Measurements from ENCODE around the gene DNAJB6. TPM values are rescaled to one million over a fixed set of nuclear protein-coding genes. Genes with fewer than 3 reads are reported as not detected.

DNAJB6 gene
- total RNA-seq, 1 experiment from 2014 or later: 108 TPM

GRCh38 chr7:157335991-157336382, 817 bp upstream of the DNAJB6 start:
- no peaks in the 10 kb centered on the region for H3K9me3 ChIP-seq
- ChIA-PET CTCF (no interaction called here), POLR2A (interaction anchor here (0.6 to 1.2 kb wide), 3 partner anchors 16 to 64 kb away, joined by 3 to 4 read pairs (median 3); no protein-coding TSS in a partner anchor)
- TF ChIP-seq, protein P1, sequence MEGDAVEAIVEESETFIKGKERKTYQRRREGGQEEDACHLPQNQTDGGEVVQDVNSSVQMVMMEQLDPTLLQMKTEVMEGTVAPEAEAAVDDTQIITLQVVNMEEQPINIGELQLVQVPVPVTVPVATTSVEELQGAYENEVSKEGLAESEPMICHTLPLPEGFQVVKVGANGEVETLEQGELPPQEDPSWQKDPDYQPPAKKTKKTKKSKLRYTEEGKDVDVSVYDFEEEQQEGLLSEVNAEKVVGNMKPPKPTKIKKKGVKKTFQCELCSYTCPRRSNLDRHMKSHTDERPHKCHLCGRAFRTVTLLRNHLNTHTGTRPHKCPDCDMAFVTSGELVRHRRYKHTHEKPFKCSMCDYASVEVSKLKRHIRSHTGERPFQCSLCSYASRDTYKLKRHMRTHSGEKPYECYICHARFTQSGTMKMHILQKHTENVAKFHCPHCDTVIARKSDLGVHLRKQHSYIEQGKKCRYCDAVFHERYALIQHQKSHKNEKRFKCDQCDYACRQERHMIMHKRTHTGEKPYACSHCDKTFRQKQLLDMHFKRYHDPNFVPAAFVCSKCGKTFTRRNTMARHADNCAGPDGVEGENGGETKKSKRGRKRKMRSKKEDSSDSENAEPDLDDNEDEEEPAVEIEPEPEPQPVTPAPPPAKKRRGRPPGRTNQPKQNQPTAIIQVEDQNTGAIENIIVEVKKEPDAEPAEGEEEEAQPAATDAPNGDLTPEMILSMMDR (IDR thresholded peaks at IDR 0.05; ENCODE audit: insufficient read depth in 1 of 2, low read depth in 1 of 2, low read length in 1 of 2, severe bottlenecking in 1 of 2, unreplicated experiment in 1 of 2): no peak
- Mint-ChIP-seq H3K4me1 (ENCODE audit: low read depth, unreplicated experiment) (peaks cover 15% of the 10 kb centered on the region), H3K27me3 (ENCODE audit: insufficient read depth, unreplicated experiment) (no peaks in the 10 kb centered on the region), H3K4me3 (ENCODE audit: unreplicated experiment) (peak overlapping the region; percentile 93), H3K36me3 (ENCODE audit: insufficient read depth, unreplicated experiment) (peaks cover 33% of the 10 kb centered on the region), H3K27ac (ENCODE audit: unreplicated experiment) (peak overlapping the region; percentile 91), H3K9me3 (ENCODE audit: unreplicated experiment) (no peaks in the 10 kb centered on the region)
- DNase-seq: peak; percentile 40 to 41
- BruUV-seq (replicated peaks): TSS peak; percentile 83
- H3K36me3 ChIP-seq (ENCODE audit: control insufficient read depth, insufficient read depth, low read length): no peaks in the 10 kb centered on the region
- peaks cover 6% of the 10 kb centered on the region for H3K4me1 ChIP-seq
- H3K27me3 ChIP-seq (replicated peaks; ENCODE audit: control insufficient read depth, insufficient read depth, low read length): no peaks in the 10 kb centered on the region
- H3K4me3 ChIP-seq (ENCODE audit: low read depth, low read length): peak overlapping the region; percentile 80
- intact Hi-C loops (cut with micrococcal nuclease; ENCODE audit: unreplicated experiment): loop anchor here (2.0 kb wide), 1 partner anchor 57 kb away; no protein-coding TSS in a partner anchor

DNA sequence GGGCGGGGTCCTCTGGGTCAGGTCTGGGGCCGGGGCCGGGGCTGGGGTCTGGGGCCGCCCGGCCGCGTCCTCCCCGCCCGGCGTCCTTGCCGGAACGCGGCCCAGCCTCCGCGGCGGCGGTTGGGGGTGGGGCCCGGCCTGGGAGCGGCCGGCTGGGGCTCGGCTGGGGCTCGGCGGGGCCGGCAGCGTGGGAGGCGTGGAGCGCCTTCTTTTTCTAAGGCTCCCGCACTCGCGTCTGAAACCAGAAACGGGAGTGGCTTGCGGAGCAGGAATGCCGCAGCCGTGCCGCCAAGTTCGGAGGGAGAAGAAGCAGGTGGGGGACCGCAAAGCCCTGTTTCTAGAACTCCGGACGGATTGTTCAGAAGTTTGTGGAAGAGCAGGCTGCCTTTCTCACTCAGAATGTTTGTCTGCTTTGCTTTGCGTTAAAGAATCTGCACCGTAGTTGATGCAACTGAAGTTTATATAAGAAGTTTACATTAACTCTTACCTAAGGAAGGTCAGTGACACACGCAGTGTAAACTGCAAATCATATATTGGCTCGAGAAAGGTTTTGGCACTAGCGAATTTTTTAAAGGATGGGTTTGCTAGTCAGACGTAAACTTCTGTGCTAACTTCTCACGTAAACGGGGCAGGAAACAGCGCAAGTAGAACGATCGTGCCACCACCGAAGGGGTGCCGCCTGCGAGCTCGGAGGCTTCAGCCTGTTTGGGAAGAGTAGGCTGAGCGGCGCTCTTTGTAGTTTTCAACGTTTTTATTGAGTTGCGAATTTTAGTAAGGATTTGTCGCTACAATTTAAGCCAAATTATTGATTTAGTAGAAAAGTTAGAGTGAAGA, 729 bp downstream of the DNAJB6 start:
- Histone ChIP-seq H3K27me3 (replicated peaks; ENCODE audit: control insufficient read depth, insufficient read depth, low read length) (no peaks in the 10 kb centered on the region), H3K4me1 (peaks cover 6% of the 10 kb centered on the region), H3K9me3 (no peaks in the 10 kb centered on the region), H3K36me3 (ENCODE audit: control insufficient read depth, insufficient read depth, low read length) (no peaks in the 10 kb centered on the region), H3K4me3 (ENCODE audit: low read depth, low read length) (peak overlapping the region; percentile 80)
- H3K9me3 Mint-ChIP-seq (ENCODE audit: unreplicated experiment): no peaks in the 10 kb centered on the region
- BruUV-seq (replicated peaks): no TSS peak
- CTCF ChIA-PET: no interaction called here
- peak; percentile 76 to 83 for DNase-seq
- intact Hi-C loops (cut with micrococcal nuclease; ENCODE audit: unreplicated experiment): loop anchor here (2.0 kb wide), 1 partner anchor 59 kb away; no protein-coding TSS in a partner anchor
- peaks cover 35% of the 10 kb centered on the region for H3K36me3 Mint-ChIP-seq (ENCODE audit: insufficient read depth, unreplicated experiment)
- H3K27me3 Mint-ChIP-seq (ENCODE audit: insufficient read depth, unreplicated experiment): no peaks in the 10 kb centered on the region
- peak overlapping the region; percentile 93 for H3K4me3 Mint-ChIP-seq (ENCODE audit: unreplicated experiment)
- POLR2A ChIA-PET: interaction anchor here (0.8 kb wide), 1 partner anchor 648 kb away, joined by 3 read pairs; no protein-coding TSS in a partner anchor
- H3K27ac Mint-ChIP-seq (ENCODE audit: unreplicated experiment): peak overlapping the region; percentile 91
- peaks cover 15% of the 10 kb centered on the region for H3K4me1 Mint-ChIP-seq (ENCODE audit: low read depth, unreplicated experiment)
- TF ChIP-seq, protein P1 (IDR thresholded peaks at IDR 0.05; ENCODE audit: insufficient read depth in 1 of 2, low read depth in 1 of 2, low read length in 1 of 2, severe bottlenecking in 1 of 2, unreplicated experiment in 1 of 2): no peak

GRCh38 chr7:157339777-157340677, 3.2 kb downstream of the DNAJB6 start:
- peaks cover 6% of the 10 kb centered on the region for H3K4me1 ChIP-seq
- peaks cover 15% of the 10 kb centered on the region for H3K4me1 Mint-ChIP-seq (ENCODE audit: low read depth, unreplicated experiment)
- H3K4me3 Mint-ChIP-seq (ENCODE audit: unreplicated experiment): peak overlapping the region; percentile 4
- peak; percentile 55 to 76 for DNase-seq
- H3K27ac Mint-ChIP-seq (ENCODE audit: unreplicated experiment): peak overlapping the region; percentile 8
- H3K36me3 Mint-ChIP-seq (ENCODE audit: insufficient read depth, unreplicated experiment): peaks cover 39% of the 10 kb centered on the region
- H3K27me3 ChIP-seq (replicated peaks; ENCODE audit: control insufficient read depth, insufficient read depth, low read length): no peaks in the 10 kb centered on the region
- H3K9me3 Mint-ChIP-seq (ENCODE audit: unreplicated experiment): no peaks in the 10 kb centered on the region
- no peaks in the 10 kb centered on the region; the same call in 1 of the 2 replicates for H3K36me3 ChIP-seq (ENCODE audit: control insufficient read depth, insufficient read depth, low read length)
- CTCF ChIA-PET: no interaction called here
- no peak overlapping the region for H3K4me3 ChIP-seq (ENCODE audit: low read depth, low read length)
- intact Hi-C loops (cut with micrococcal nuclease; ENCODE audit: unreplicated experiment): loop anchor here (1.0 kb wide), 2 partner anchors 31 to 67 kb away; no protein-coding TSS in a partner anchor
- no peaks in the 10 kb centered on the region for H3K27me3 Mint-ChIP-seq (ENCODE audit: insufficient read depth, unreplicated experiment)
- POLR2A ChIA-PET: no interaction called here
- TF ChIP-seq, protein P1 (IDR thresholded peaks at IDR 0.05; ENCODE audit: insufficient read depth in 1 of 2, low read depth in 1 of 2, low read length in 1 of 2, severe bottlenecking in 1 of 2, unreplicated experiment in 1 of 2): peak; percentile 89 to 90
- no TSS peak for BruUV-seq (replicated peaks)
- no peaks in the 10 kb centered on the region for H3K9me3 ChIP-seq

Measured in Caco-2 (cell line).